Measurements from ENCODE around the gene C1D. TPM values are rescaled to one million over a fixed set of nuclear protein-coding genes. Genes with fewer than 3 reads are reported as not detected.
"Not testable (repeated sequence)": the region's sequence is repeated elsewhere in the genome, so short reads cannot be mapped to it uniquely, and the experiment has no call there.

C1D gene
- 13.0 and 16.0 TPM in 2 replicates for total RNA-seq

- DNase-seq (ENCODE audit: low read depth in 2 of 2) = peak; percentile 74 to 91
Observed at GRCh38 chr2:68062680-68063387, at the start of gene C1D. TSS of gene C1D (minus strand) at chr2:68063004. CDS start at chr2:68047310, 15,694 bp downstream.

GRCh38 chr2:68110102-68110501 is 47.3 kb upstream of the C1D start:
- no peak for DNase-seq (ENCODE audit: low read depth in 2 of 2)

GRCh38 chr2:68108120-68108519 is 45.3 kb upstream of the C1D start:
- no peak for DNase-seq (ENCODE audit: low read depth in 2 of 2)

GRCh38 chr2:68107475-68107874 is 44.7 kb upstream of the C1D start:
- no peak for DNase-seq (ENCODE audit: low read depth in 2 of 2)

- DNase-seq (ENCODE audit: low read depth in 2 of 2) = no peak
Observed at GRCh38 chr2:68104111-68104835, 41.5 kb upstream of the C1D start.

- DNase-seq (ENCODE audit: low read depth in 2 of 2) = no peak
Observed at GRCh38 chr2:68103709-68104055, 40.9 kb upstream of the C1D start.

- no peak for DNase-seq (ENCODE audit: low read depth in 2 of 2)
Observed at GRCh38 chr2:68103030-68103708, 40.4 kb upstream of the C1D start.

GRCh38 chr2:68100189-68100588 is 37.4 kb upstream of the C1D start:
- DNase-seq (ENCODE audit: low read depth in 2 of 2) = no peak

- DNase-seq (ENCODE audit: low read depth in 2 of 2) = no peak
Observed at GRCh38 chr2:68099260-68099659, 36.5 kb upstream of the C1D start.

GRCh38 chr2:68098291-68098797 is 35.5 kb upstream of the C1D start:
- DNase-seq (ENCODE audit: low read depth in 2 of 2) = no peak

- no peak for DNase-seq (ENCODE audit: low read depth in 2 of 2)
Observed at GRCh38 chr2:68094111-68094510, 31.3 kb upstream of the C1D start.

GRCh38 chr2:68093634-68094033 is 30.8 kb upstream of the C1D start:
- no peak for DNase-seq (ENCODE audit: low read depth in 2 of 2)

GRCh38 chr2:68091439-68092034 is 28.7 kb upstream of the C1D start:
- no peak for DNase-seq (ENCODE audit: low read depth in 2 of 2)

- no peak for DNase-seq (ENCODE audit: low read depth in 2 of 2)
Observed at GRCh38 chr2:68089961-68090360, 27.2 kb upstream of the C1D start.

- DNase-seq (ENCODE audit: low read depth in 2 of 2) = no peak
Observed at GRCh38 chr2:68088940-68089339, 26.1 kb upstream of the C1D start.

GRCh38 chr2:68086166-68086565 is 23.4 kb upstream of the C1D start:
- DNase-seq (ENCODE audit: low read depth in 2 of 2) = no peak

- DNase-seq (ENCODE audit: low read depth in 2 of 2) = no peak
Observed at GRCh38 chr2:68083346-68083745, 20.5 kb upstream of the C1D start.

- no peak for DNase-seq (ENCODE audit: low read depth in 2 of 2)
Observed at GRCh38 chr2:68074050-68074449, 11.2 kb upstream of the C1D start.

GRCh38 chr2:68063797-68064646 is 1.2 kb upstream of the C1D start:
- not testable (repeated sequence) for DNase-seq (ENCODE audit: low read depth in 2 of 2)

- no peak for DNase-seq (ENCODE audit: low read depth in 2 of 2)
Observed at GRCh38 chr2:68060652-68061051, 2.2 kb downstream of the C1D start.
